Vagina (tissue), 2 donors: ENCODE data around the gene TRAF3IP1. TPM values are rescaled to one million over a fixed set of nuclear protein-coding genes. Genes with fewer than 3 reads are reported as not detected.
"Not testable (repeated sequence)": the region's sequence is repeated elsewhere in the genome, so short reads cannot be mapped to it uniquely, and the experiment has no call there.

ENCODE experiments used
- DNase-seq, 2 donors: peaks; one replicate each; pipeline ENCODE4 v3.0.0-alpha.2; 2017; ENCODE audit errors: extremely low spot score in 2 of 2
- H3K27ac ChIP-seq: fragments of 200-600 bp; sonication (generic); one replicate; pipeline ENCODE4 v1.5.1; 2019
- H3K27me3 ChIP-seq: fragments of 200-600 bp; sonication (generic); one replicate; pipeline ENCODE4 v1.5.1; 2019
- H3K36me3 ChIP-seq, 2 donors: fragments of 200-600 bp; sonication (generic); one replicate each; pipeline ENCODE4 v1.5.1; 2017 to 2019
- H3K4me1 ChIP-seq: fragments of 200-600 bp; sonication (generic); one replicate; pipeline ENCODE4 v1.5.1; 2019
- H3K4me3 ChIP-seq, 2 donors: fragments of 200-600 bp; sonication (generic); 1 replicate in 1 of 2; 2 replicates in 1 of 2; pipeline ENCODE4 v1.5.1; 2016 to 2019
- H3K9me3 ChIP-seq: fragments of 200-600 bp; sonication (generic); one replicate; pipeline ENCODE4 v1.5.1; 2019
- CTCF ChIP-seq, 3 experiments: fragments of 450-650 bp in 2 of 3; fragments of 200-600 bp in 1 of 3; sonication (generic) in 1 of 3; IDR thresholded peaks; one replicate each; pipeline ENCODE4 v1.5.1; 2017 to 2019; ENCODE audit warnings: antibody characterized with exemption in 3 of 3, mild to moderate bottlenecking in 2 of 3, moderate library complexity in 2 of 3
- POLR2A ChIP-seq, 2 donors: fragments of 450-650 bp; IDR thresholded peaks; one replicate each; pipeline ENCODE4 v1.6.1; 2017; ENCODE audit warnings: antibody characterized with exemption in 2 of 2, mild to moderate bottlenecking in 2 of 2, moderate library complexity in 2 of 2
- POLR2AphosphoS5 ChIP-seq, 2 donors: sonication (generic); formaldehyde crosslinking; IDR thresholded peaks; one replicate each; pipeline ENCODE4 v1.9.0; 2017; ENCODE audit warnings: antibody characterized with exemption in 2 of 2, mild to moderate bottlenecking in 2 of 2, low read depth in 1 of 2; ENCODE audit not compliant: insufficient read depth in 1 of 2
- intact Hi-C: fragments of 100-400 bp; cut with DNase I; formaldehyde crosslinking; loops from one replicate; pipeline ENCODE4 v1.15.1; 2023
- total RNA-seq: library from RNA; depleted of rRNA; stranded (reverse); fragments of >200 nt; gene quantifications from one replicate; pipeline ENCODE4 v1.2.3, GENCODE V29; 2016

TRAF3IP1 gene
- total RNA-seq, 1 donor from 2014 or later = 10.3 TPM

GRCh38 chr2:238308177-238308576, 12.1 kb upstream of the TRAF3IP1 start:
- H3K27ac ChIP-seq = no peak overlapping the region
- H3K4me3 ChIP-seq = no peak overlapping the region
- no peaks in the 10 kb centered on the region for H3K4me1 ChIP-seq
- no peak for TF ChIP-seq POLR2A (IDR thresholded peaks at IDR 0.05)
- no peak for TF ChIP-seq CTCF (IDR thresholded peaks at IDR 0.05)
- no peak for TF ChIP-seq POLR2AphosphoS5 (IDR thresholded peaks at IDR 0.05; ENCODE audit: insufficient read depth in 1 of 2, low read depth in 1 of 2)
- DNase-seq = no peak
- intact Hi-C loops = no loop called here
- no peaks in the 10 kb centered on the region for H3K36me3 ChIP-seq
- H3K9me3 ChIP-seq = no peaks in the 10 kb centered on the region
- H3K27me3 ChIP-seq = no peaks in the 10 kb centered on the region

- H3K27ac ChIP-seq, intact Hi-C loops, DNase-seq, H3K4me1 ChIP-seq, H3K36me3 ChIP-seq, H3K9me3 ChIP-seq, H3K27me3 ChIP-seq, H3K4me3 ChIP-seq: not testable (repeated sequence)
Measured at GRCh38 chr2:238310721-238311120, 9.6 kb upstream of the TRAF3IP1 start.

GRCh38 chr2:238313289-238313990, 6.9 kb upstream of the TRAF3IP1 start:
- no peak overlapping the region for H3K4me3 ChIP-seq
- H3K4me1 ChIP-seq = no peaks in the 10 kb centered on the region
- DNase-seq = no peak
- no peaks in the 10 kb centered on the region for H3K27me3 ChIP-seq
- no peak overlapping the region for H3K27ac ChIP-seq
- TF ChIP-seq POLR2A (IDR thresholded peaks at IDR 0.05) = no peak
- no peak for TF ChIP-seq POLR2AphosphoS5 (IDR thresholded peaks at IDR 0.05; ENCODE audit: insufficient read depth in 1 of 2, low read depth in 1 of 2)
- TF ChIP-seq CTCF (IDR thresholded peaks at IDR 0.05) = no peak
- H3K9me3 ChIP-seq = no peaks in the 10 kb centered on the region
- H3K36me3 ChIP-seq = no peaks in the 10 kb centered on the region
- intact Hi-C loops = no loop called here

GRCh38 chr2:238313991-238314350, 6.3 kb upstream of the TRAF3IP1 start:
- no peaks in the 10 kb centered on the region for H3K4me1 ChIP-seq
- H3K27ac ChIP-seq = no peak overlapping the region
- no peak for DNase-seq
- H3K36me3 ChIP-seq = no peaks in the 10 kb centered on the region
- no peak overlapping the region for H3K4me3 ChIP-seq
- intact Hi-C loops = no loop called here
- no peak for TF ChIP-seq POLR2A (IDR thresholded peaks at IDR 0.05)
- no peak for TF ChIP-seq POLR2AphosphoS5 (IDR thresholded peaks at IDR 0.05; ENCODE audit: insufficient read depth in 1 of 2, low read depth in 1 of 2)
- no peak for TF ChIP-seq CTCF (IDR thresholded peaks at IDR 0.05)
- H3K27me3 ChIP-seq = no peaks in the 10 kb centered on the region
- no peaks in the 10 kb centered on the region for H3K9me3 ChIP-seq

- TF ChIP-seq POLR2A (IDR thresholded peaks at IDR 0.05) = no peak
- no peak for TF ChIP-seq POLR2AphosphoS5 (IDR thresholded peaks at IDR 0.05; ENCODE audit: insufficient read depth in 1 of 2, low read depth in 1 of 2)
- no peak for TF ChIP-seq CTCF (IDR thresholded peaks at IDR 0.05)
- Histone ChIP-seq H3K4me1 (peaks cover 4% of the 10 kb centered on the region), H3K27me3 (no peaks in the 10 kb centered on the region), H3K9me3 (no peaks in the 10 kb centered on the region), H3K36me3 (no peaks in the 10 kb centered on the region), H3K27ac (no peak overlapping the region), H3K4me3 (no peak overlapping the region)
- intact Hi-C loops = no loop called here
- no peak for DNase-seq
Measured at GRCh38 chr2:238314576-238314975, 5.7 kb upstream of the TRAF3IP1 start.
